Measurements from ENCODE around the gene ZMYND10. TPM values are rescaled to one million over a fixed set of nuclear protein-coding genes. Genes with fewer than 3 reads are reported as not detected.

ZMYND10 gene
- total RNA-seq, 1 experiment from 2014 or later, result 0.74 TPM

DNA sequence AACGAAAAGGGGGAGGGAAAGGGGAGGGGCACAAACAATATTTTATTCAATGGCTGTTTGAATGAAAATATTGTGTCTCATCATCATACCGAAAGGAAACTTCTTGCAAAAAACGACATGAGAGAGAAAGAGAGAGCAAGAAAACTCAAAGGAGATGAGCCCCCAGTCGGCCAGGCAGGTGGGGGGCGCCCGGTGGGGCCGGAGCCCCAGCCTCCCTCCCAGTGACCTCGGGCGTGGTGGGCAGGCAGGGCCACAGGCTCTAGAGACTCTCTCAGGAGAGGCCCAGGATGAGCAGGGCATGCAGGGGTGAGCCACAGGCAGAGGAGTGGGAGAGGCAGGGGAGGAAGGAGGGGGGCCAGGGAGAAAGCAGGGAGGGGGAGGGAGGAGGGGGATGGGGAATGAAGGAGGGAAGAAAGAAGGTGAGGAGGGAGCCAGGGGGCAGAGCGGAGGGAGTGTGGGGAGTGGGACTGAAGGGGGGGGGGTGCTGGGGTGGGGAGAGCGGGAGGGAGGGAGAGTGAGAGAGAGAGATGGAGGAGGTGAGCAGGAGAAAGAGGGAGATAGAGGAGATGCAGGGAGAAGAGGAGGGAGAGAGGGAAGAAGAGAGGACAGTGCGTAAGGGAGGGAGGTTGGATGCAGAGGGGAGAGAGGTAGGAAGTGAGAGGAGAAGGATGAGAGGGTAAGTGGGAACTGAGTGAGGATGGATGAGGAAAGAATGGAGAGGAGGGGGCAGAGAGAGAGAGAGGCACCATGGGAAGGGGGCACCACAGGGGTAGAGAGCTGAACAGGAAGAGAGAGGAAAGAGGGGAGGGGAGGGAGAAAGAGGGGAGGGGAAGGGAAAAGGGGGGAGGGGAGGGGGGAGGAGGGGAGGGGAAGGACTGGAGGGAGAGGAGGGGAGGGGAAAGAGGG lies 27.9 kb upstream of the ZMYND10 start (continued):
- TF ChIP-seq, protein P1, sequence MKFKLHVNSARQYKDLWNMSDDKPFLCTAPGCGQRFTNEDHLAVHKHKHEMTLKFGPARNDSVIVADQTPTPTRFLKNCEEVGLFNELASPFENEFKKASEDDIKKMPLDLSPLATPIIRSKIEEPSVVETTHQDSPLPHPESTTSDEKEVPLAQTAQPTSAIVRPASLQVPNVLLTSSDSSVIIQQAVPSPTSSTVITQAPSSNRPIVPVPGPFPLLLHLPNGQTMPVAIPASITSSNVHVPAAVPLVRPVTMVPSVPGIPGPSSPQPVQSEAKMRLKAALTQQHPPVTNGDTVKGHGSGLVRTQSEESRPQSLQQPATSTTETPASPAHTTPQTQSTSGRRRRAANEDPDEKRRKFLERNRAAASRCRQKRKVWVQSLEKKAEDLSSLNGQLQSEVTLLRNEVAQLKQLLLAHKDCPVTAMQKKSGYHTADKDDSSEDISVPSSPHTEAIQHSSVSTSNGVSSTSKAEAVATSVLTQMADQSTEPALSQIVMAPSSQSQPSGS (CRISPR knock-in tag; IDR thresholded peaks at IDR 0.05; ENCODE audit: borderline replicate concordance, low read depth), result no peak
- TF ChIP-seq ETV6 (CRISPR knock-in tag; IDR thresholded peaks at IDR 0.05), result no peak
- no peak for TF ChIP-seq ZNF671 (CRISPR knock-in tag; IDR thresholded peaks at IDR 0.05)
- no peak for TF ChIP-seq SMAD3 (CRISPR knock-in tag; IDR thresholded peaks at IDR 0.05; ENCODE audit: borderline replicate concordance)
- TF ChIP-seq SP1 (CRISPR knock-in tag; conservative IDR thresholded peaks at IDR 0.05), result no peak
- TF ChIP-seq HMGA2 (CRISPR knock-in tag; IDR thresholded peaks at IDR 0.05), result no peak
- TF ChIP-seq, protein P2, sequence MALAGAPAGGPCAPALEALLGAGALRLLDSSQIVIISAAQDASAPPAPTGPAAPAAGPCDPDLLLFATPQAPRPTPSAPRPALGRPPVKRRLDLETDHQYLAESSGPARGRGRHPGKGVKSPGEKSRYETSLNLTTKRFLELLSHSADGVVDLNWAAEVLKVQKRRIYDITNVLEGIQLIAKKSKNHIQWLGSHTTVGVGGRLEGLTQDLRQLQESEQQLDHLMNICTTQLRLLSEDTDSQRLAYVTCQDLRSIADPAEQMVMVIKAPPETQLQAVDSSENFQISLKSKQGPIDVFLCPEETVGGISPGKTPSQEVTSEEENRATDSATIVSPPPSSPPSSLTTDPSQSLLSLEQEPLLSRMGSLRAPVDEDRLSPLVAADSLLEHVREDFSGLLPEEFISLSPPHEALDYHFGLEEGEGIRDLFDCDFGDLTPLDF (CRISPR knock-in tag; IDR thresholded peaks at IDR 0.05), result no peak
- TF ChIP-seq SMAD4 (CRISPR knock-in tag; IDR thresholded peaks at IDR 0.05), result no peak
- TF ChIP-seq OVOL2 (CRISPR knock-in tag; IDR thresholded peaks at IDR 0.05; ENCODE audit: borderline replicate concordance), result no peak
- TF ChIP-seq, protein P3, sequence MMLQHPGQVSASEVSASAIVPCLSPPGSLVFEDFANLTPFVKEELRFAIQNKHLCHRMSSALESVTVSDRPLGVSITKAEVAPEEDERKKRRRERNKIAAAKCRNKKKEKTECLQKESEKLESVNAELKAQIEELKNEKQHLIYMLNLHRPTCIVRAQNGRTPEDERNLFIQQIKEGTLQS (CRISPR knock-in tag; conservative IDR thresholded peaks at IDR 0.05), result no peak
- TF ChIP-seq NR1H2 (CRISPR knock-in tag; IDR thresholded peaks at IDR 0.05), result no peak

DNA sequence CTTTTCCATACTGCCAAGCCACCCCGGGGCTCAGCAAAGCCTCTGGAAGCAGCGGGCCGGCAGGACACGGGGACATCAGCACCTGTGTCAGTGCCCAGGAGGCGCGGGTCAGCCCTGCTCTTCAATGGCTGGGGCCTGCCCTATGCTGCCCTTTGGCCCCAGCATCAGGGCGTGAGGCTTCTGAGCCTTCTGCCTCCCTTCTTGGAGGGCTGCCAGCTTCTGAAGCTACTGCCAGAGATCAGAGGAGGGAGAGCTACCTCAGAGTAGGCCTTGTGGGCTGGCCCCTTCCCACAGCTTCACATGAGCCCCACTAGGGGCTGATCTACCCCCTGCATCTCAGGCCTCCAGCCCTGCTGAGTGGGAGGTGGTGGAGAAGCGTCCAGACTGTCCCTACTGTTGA lies 26.8 kb upstream of the ZMYND10 start:
- no peak overlapping the region for H3K4me3 Mint-ChIP-seq
- no peaks in the 10 kb centered on the region; the same call in 1 of the 2 replicates for H3K27me3 Mint-ChIP-seq (ENCODE audit: low read depth)
- DNase-seq (ENCODE audit: low spot score), result no peak
- no peak for ATAC-seq
- ChIA-PET POLR2A (no interaction called here), CTCF (interaction anchor here (0.6 to 0.7 kb wide), 2 partner anchors 143 to 177 kb away, joined by 3 to 4 read pairs; no protein-coding TSS in a partner anchor)
- no peaks in the 10 kb centered on the region for H3K9me3 Mint-ChIP-seq
- H3K36me3 Mint-ChIP-seq, result no peaks in the 10 kb centered on the region
- peaks cover 28% of the 10 kb centered on the region for H3K4me1 Mint-ChIP-seq
- H3K27ac Mint-ChIP-seq, result no peak overlapping the region
- TF ChIP-seq SOX15 (CRISPR knock-in tag; IDR thresholded peaks at IDR 0.05), result no peak
- no peak for TF ChIP-seq JUN (CRISPR knock-in tag; IDR thresholded peaks at IDR 0.05)
- TF ChIP-seq ZBTB21 (CRISPR knock-in tag; IDR thresholded peaks at IDR 0.05; ENCODE audit: borderline replicate concordance), result no peak
- TF ChIP-seq, protein P4, sequence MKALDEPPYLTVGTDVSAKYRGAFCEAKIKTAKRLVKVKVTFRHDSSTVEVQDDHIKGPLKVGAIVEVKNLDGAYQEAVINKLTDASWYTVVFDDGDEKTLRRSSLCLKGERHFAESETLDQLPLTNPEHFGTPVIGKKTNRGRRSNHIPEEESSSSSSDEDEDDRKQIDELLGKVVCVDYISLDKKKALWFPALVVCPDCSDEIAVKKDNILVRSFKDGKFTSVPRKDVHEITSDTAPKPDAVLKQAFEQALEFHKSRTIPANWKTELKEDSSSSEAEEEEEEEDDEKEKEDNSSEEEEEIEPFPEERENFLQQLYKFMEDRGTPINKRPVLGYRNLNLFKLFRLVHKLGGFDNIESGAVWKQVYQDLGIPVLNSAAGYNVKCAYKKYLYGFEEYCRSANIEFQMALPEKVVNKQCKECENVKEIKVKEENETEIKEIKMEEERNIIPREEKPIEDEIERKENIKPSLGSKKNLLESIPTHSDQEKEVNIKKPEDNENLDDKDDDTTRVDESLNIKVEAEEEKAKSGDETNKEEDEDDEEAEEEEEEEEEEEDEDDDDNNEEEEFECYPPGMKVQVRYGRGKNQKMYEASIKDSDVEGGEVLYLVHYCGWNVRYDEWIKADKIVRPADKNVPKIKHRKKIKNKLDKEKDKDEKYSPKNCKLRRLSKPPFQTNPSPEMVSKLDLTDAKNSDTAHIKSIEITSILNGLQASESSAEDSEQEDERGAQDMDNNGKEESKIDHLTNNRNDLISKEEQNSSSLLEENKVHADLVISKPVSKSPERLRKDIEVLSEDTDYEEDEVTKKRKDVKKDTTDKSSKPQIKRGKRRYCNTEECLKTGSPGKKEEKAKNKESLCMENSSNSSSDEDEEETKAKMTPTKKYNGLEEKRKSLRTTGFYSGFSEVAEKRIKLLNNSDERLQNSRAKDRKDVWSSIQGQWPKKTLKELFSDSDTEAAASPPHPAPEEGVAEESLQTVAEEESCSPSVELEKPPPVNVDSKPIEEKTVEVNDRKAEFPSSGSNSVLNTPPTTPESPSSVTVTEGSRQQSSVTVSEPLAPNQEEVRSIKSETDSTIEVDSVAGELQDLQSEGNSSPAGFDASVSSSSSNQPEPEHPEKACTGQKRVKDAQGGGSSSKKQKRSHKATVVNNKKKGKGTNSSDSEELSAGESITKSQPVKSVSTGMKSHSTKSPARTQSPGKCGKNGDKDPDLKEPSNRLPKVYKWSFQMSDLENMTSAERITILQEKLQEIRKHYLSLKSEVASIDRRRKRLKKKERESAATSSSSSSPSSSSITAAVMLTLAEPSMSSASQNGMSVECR (CRISPR knock-in tag; IDR thresholded peaks at IDR 0.05; ENCODE audit: borderline replicate concordance), result no peak
- TF ChIP-seq, protein P5, sequence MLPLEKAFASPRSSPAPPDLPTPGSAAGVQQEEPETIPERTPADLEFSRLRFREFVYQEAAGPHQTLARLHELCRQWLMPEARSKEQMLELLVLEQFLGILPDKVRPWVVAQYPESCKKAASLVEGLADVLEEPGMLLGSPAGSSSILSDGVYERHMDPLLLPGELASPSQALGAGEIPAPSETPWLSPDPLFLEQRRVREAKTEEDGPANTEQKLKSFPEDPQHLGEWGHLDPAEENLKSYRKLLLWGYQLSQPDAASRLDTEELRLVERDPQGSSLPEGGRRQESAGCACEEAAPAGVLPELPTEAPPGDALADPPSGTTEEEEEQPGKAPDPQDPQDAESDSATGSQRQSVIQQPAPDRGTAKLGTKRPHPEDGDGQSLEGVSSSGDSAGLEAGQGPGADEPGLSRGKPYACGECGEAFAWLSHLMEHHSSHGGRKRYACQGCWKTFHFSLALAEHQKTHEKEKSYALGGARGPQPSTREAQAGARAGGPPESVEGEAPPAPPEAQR (CRISPR knock-in tag; IDR thresholded peaks at IDR 0.05), result no peak
- TF ChIP-seq, protein P6, sequence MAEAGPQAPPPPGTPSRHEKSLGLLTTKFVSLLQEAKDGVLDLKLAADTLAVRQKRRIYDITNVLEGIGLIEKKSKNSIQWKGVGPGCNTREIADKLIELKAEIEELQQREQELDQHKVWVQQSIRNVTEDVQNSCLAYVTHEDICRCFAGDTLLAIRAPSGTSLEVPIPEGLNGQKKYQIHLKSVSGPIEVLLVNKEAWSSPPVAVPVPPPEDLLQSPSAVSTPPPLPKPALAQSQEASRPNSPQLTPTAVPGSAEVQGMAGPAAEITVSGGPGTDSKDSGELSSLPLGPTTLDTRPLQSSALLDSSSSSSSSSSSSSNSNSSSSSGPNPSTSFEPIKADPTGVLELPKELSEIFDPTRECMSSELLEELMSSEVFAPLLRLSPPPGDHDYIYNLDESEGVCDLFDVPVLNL (CRISPR knock-in tag; IDR thresholded peaks at IDR 0.05; ENCODE audit: borderline replicate concordance, low read depth), result no peak
- no peak for TF ChIP-seq FOXK1 (CRISPR knock-in tag; IDR thresholded peaks at IDR 0.05)
- TF ChIP-seq JAZF1 (CRISPR knock-in tag; IDR thresholded peaks at IDR 0.05), result no peak
- TF ChIP-seq NR2C2 (CRISPR knock-in tag; IDR thresholded peaks at IDR 0.05), result no peak
- TF ChIP-seq TCF7 (CRISPR knock-in tag; IDR thresholded peaks at IDR 0.05; ENCODE audit: low read depth), result no peak
- TF ChIP-seq CREB1 (CRISPR knock-in tag; IDR thresholded peaks at IDR 0.05), result no peak
- TF ChIP-seq, protein P7, sequence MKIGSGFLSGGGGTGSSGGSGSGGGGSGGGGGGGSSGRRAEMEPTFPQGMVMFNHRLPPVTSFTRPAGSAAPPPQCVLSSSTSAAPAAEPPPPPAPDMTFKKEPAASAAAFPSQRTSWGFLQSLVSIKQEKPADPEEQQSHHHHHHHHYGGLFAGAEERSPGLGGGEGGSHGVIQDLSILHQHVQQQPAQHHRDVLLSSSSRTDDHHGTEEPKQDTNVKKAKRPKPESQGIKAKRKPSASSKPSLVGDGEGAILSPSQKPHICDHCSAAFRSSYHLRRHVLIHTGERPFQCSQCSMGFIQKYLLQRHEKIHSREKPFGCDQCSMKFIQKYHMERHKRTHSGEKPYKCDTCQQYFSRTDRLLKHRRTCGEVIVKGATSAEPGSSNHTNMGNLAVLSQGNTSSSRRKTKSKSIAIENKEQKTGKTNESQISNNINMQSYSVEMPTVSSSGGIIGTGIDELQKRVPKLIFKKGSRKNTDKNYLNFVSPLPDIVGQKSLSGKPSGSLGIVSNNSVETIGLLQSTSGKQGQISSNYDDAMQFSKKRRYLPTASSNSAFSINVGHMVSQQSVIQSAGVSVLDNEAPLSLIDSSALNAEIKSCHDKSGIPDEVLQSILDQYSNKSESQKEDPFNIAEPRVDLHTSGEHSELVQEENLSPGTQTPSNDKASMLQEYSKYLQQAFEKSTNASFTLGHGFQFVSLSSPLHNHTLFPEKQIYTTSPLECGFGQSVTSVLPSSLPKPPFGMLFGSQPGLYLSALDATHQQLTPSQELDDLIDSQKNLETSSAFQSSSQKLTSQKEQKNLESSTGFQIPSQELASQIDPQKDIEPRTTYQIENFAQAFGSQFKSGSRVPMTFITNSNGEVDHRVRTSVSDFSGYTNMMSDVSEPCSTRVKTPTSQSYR (CRISPR knock-in tag; IDR thresholded peaks at IDR 0.05), result no peak
- TF ChIP-seq ESRRA (CRISPR knock-in tag; IDR thresholded peaks at IDR 0.05; ENCODE audit: borderline replicate concordance), result no peak

Data from WTC11 (cell line).